Pancreas (tissue), 10 donors: Measurements from ENCODE around the gene NHERF2. TPM values are rescaled to one million over a fixed set of nuclear protein-coding genes. Genes with fewer than 3 reads are reported as not detected.

Experiments
- ATAC-seq, 4 donors: fragments of 200-7000 bp; cut with Tn5 transposase; one replicate each; pipeline versions ENCODE4 v1.8.0 to v1.9.1; 2020; ENCODE audit warnings: mild to moderate bottlenecking in 4 of 4, moderate library complexity in 4 of 4
- DNase-seq, 6 donors: peaks; one replicate each; pipeline ENCODE4 v3.0.0-alpha.2; 2020
- FAIRE-seq: peaks from 2 replicates; lab custom pipeline; 2012; peaks lifted over from hg19 to GRCh38; lab: Jason Lieb, UNC
- H3K27ac ChIP-seq, 4 donors: fragments of 200-600 bp; sonication (generic); 1 replicate in 3 of 4; 2 replicates in 1 of 4; pipeline versions ENCODE4 v1.5.0 to v1.8.0; 2020
- H3K27me3 ChIP-seq, 4 donors: fragments of 200-600 bp; one replicate each; pipeline ENCODE4 v1.8.0; 2021
- H3K36me3 ChIP-seq, 3 donors: fragments of 200-600 bp; sonication (generic) in 1 of 3; one replicate each; pipeline versions ENCODE4 v1.5.0 to v1.8.0; 2020 to 2021
- H3K4me1 ChIP-seq, 3 donors: fragments of 200-600 bp; one replicate each; pipeline ENCODE4 v1.8.0; 2021
- H3K4me3 ChIP-seq, 4 donors: fragments of 200-600 bp; sonication (generic) in 2 of 4; one replicate each; pipeline versions ENCODE4 v1.5.0 to v1.8.0; 2020 to 2021
- H3K9me3 ChIP-seq, 4 donors: fragments of 200-600 bp; one replicate each; pipeline ENCODE4 v1.8.0; 2021
- WGBS, 2 donors: extraction: QIAGEN DNeasy Blood & Tissue Kit; methylation state at CpG; one replicate each; pipeline ENCODE4 v1.1.7; 2013; 5-methylcytosine and 5-hydroxymethylcytosine counted together
- intact Hi-C, 3 donors: fragments of 100-400 bp; cut with DNase I; formaldehyde crosslinking; loops; one replicate each; pipeline versions ENCODE4 v1.11.1 to v1.14.2; 2022
- polyA plus RNA-seq, 2 donors: library from polyadenylated mRNA; stranded (reverse); fragments of 200-250 nt; gene quantifications; one replicate each; pipeline ENCODE4 v1.2.3, GENCODE V29; 2013
- total RNA-seq, 6 donors: library from RNA; stranded (reverse); fragmentation: NEBNext Ultra II Directional in 4 of 6; extraction: Animal tissue kit (Norgen Biotek cat#: 25700) in 4 of 6; gene quantifications; one replicate each; pipeline versions ENCODE4 v1.2.1 to v1.2.4, GENCODE V29; 2021 to 2023
- TF ChIP-seq, protein P1 (sequence below), 4 donors: fragments of 200-600 bp; sonication (generic) in 3 of 4; IDR thresholded peaks; one replicate each; pipeline versions ENCODE4 v1.5.0 to v1.8.0; 2021; ENCODE audit warnings: antibody characterized with exemption in 4 of 4
- donor health status: healthy with polysubstance abuse.
- donor health status: DM: no; HTN: no; CAD: no; lungs with moderate emphysema.
- donor health status: DM: no; HTN: no; CAD: no.
- donor health status: control.
- donor health status: control.
- donor health status: Bipolar disorder and iron deficiency.
- donor health status: DM: yes; HTN: yes; CAD: no.
- donor health status: DM: no; HTN: no; CAD: no.
- donor health status: DM: no; HTN: no; CAD: no.
- donor health status: DM: yes; HTN: yes; CAD: no.

The NHERF2 gene
- total and polyA plus RNA-seq, 8 donors, result 14.7 to 144 (median 26.3) TPM

DNA sequence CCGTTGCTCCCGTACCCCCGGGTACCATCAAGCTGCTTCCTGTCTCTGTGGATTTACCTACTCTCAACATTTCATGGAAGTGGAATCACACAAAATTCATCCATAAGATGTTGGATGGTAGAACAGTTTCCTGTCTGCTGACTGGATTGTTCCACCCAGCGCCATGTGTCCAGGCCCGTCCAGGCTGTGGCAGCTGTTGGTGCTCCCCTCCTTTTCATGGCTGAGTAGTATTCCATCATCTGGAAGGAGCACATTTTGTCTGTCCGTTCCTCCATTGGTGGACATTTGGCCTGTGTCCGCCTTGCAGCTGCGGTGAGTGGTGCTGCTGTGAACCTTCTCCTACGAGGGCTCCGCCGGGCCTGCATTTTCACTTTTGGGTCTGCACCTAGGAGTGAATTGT lies 39.4 kb downstream of the NHERF2 start:
- Histone ChIP-seq H3K27ac (no peak overlapping the region), H3K27me3 (no peaks in the 10 kb centered on the region), H3K9me3 (no peaks in the 10 kb centered on the region), H3K4me1 (no peaks in the 10 kb centered on the region), H3K36me3 (peaks cover 0 to 33% (median 0%) of the 10 kb centered on the region in 3 donors), H3K4me3 (no peak overlapping the region)
- intact Hi-C loops, result no loop called here
- no peak for DNase-seq
- TF ChIP-seq, protein P1, sequence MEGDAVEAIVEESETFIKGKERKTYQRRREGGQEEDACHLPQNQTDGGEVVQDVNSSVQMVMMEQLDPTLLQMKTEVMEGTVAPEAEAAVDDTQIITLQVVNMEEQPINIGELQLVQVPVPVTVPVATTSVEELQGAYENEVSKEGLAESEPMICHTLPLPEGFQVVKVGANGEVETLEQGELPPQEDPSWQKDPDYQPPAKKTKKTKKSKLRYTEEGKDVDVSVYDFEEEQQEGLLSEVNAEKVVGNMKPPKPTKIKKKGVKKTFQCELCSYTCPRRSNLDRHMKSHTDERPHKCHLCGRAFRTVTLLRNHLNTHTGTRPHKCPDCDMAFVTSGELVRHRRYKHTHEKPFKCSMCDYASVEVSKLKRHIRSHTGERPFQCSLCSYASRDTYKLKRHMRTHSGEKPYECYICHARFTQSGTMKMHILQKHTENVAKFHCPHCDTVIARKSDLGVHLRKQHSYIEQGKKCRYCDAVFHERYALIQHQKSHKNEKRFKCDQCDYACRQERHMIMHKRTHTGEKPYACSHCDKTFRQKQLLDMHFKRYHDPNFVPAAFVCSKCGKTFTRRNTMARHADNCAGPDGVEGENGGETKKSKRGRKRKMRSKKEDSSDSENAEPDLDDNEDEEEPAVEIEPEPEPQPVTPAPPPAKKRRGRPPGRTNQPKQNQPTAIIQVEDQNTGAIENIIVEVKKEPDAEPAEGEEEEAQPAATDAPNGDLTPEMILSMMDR (IDR thresholded peaks at IDR 0.05), result no peak
- no peak for FAIRE-seq
- WGBS, 2 donors, result 97 to 98% methylated on average over 11 of the region's 11 CpGs
- ATAC-seq, result no peak

- intact Hi-C loops, result no loop called here
Observed at GRCh38 chr16:2070576-2071453, 44.1 kb downstream of the NHERF2 start.

DNA sequence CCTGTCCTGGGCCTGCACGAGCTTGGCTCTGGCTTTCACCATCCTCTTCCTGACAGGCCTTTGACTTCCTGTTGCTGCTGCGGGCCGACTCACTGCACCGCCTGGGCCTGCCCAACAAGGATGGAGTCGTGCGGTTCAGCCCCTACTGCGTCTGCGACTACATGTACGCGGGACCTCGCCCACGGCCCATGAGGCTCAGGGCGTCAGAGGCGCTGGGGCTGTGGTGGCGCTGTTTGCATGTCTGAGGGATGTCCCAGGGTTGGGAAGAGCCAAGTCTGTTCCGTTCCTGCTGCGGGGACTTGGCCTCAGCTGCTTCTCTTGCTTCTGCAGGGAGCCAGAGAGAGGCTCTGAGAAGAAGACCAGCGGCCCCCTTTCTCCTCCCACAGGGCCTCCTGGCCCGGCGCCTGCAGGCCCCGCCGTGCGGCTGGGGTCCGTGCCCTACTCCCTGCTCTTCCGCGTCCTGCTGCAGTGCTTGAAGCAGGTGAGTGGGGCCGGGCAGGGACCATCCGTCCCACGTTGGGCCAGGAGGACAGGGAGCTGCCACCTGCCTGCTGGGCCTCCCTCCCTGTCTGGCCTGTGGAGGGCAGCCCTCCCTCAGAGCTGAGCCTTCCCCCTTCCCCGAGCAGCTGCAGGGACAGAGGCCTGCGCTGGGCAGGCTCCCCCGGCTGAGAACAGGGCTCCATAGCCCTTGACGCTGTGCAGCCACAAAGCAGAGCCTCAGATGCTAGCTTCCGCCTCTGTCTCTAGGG lies 44.9 kb downstream of the NHERF2 start:
- intact Hi-C loops, result no loop called here
- ATAC-seq, result peak in 1 of 4 donors; percentile 27

More at GRCh38 chr16:2070576-2071453, 44.1 kb downstream of the NHERF2 start:
- FAIRE-seq (no peak), ATAC-seq (no peak), DNase-seq (peak in 2 of 6 donors; percentile 16 to 63)
- H3K4me1 ChIP-seq, result no peaks in the 10 kb centered on the region
- WGBS, 2 donors, result 93 to 94% methylated on average over 29 of the region's 29 CpGs
- no peak overlapping the region for H3K27ac ChIP-seq
- peaks cover 0 to 34% (median 0%) of the 10 kb centered on the region in 3 donors for H3K36me3 ChIP-seq
- TF ChIP-seq, protein P1 (IDR thresholded peaks at IDR 0.05), result no peak
- H3K9me3 ChIP-seq, result no peaks in the 10 kb centered on the region
- no peaks in the 10 kb centered on the region for H3K27me3 ChIP-seq
- H3K4me3 ChIP-seq, result no peak overlapping the region

DNA sequence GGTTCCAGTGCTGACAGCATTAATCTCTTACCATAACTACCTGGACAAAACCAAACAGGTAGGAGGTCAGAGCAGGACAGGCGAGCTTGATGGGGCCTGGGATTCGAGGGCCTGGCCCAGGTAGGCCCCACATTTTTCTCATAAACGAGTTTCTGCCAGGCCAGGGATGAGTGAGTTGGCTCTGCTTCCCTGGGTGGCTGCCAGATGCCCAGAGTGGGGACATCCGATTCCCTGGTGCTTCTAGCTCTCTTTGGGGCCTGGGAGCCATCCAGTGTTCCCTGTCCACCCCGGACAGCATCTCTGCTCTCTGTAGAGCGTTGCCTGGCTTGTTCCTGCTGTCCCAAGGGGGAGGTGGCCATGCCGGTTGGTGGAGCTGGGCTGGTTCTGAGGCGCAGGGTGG lies 46.2 kb downstream of the NHERF2 start:
- Histone ChIP-seq H3K9me3 (no peaks in the 10 kb centered on the region), H3K36me3 (peaks cover 0 to 26% (median 0%) of the 10 kb centered on the region in 3 donors), H3K4me1 (no peaks in the 10 kb centered on the region), H3K27me3 (no peaks in the 10 kb centered on the region), H3K27ac (no peak overlapping the region), H3K4me3 (no peak overlapping the region)
- ATAC-seq (no peak), DNase-seq (peak in 1 of 6 donors; percentile 23), FAIRE-seq (no peak)
- TF ChIP-seq, protein P1 (IDR thresholded peaks at IDR 0.05), result no peak
- intact Hi-C loops, result no loop called here
- 89 to 92% methylated on average over 8 of the region's 8 CpGs for WGBS, 2 donors

More for the DNA sequence above, 44.9 kb downstream of the NHERF2 start:
- H3K36me3 ChIP-seq, result peaks cover 0 to 33% (median 0%) of the 10 kb centered on the region in 3 donors
- H3K9me3 ChIP-seq, result no peaks in the 10 kb centered on the region
- TF ChIP-seq, protein P1 (IDR thresholded peaks at IDR 0.05), result no peak
- FAIRE-seq (no peak), DNase-seq (peak in 2 of 6 donors; percentile 21 to 61)
- no peaks in the 10 kb centered on the region for H3K27me3 ChIP-seq
- no peak overlapping the region for H3K27ac ChIP-seq
- WGBS, 2 donors, result 88 to 89% methylated on average over 34 of the region's 34 CpGs
- no peaks in the 10 kb centered on the region for H3K4me1 ChIP-seq
- no peak overlapping the region for H3K4me3 ChIP-seq
